ENCODE results near the gene CXCR2.
"Not testable (repeated sequence)": the region's sequence is repeated elsewhere in the genome, so short reads cannot be mapped to it uniquely, and the experiment has no call there.

Gene CXCR2

GRCh38 chr2:218125626-218126080, at the start of gene CXCR2:
Gene CXCR2, plus strand, starts transcription at chr2:218126028. Its CDS starts 8,774 bp downstream, at chr2:218134802.
- peak; percentile 1 for DNase-seq (ENCODE audit: low spot score)

GRCh38 chr2:218077464-218078216, 48.2 kb upstream of the CXCR2 start:
- DNase-seq (ENCODE audit: low spot score) = no peak

- no peak for DNase-seq (ENCODE audit: low spot score)
Observed at GRCh38 chr2:218079943-218080913, 45.6 kb upstream of the CXCR2 start.

GRCh38 chr2:218081063-218081462, 44.8 kb upstream of the CXCR2 start:
- no peak for DNase-seq (ENCODE audit: low spot score)

GRCh38 chr2:218081695-218082094, 44.1 kb upstream of the CXCR2 start:
- DNase-seq (ENCODE audit: low spot score) = no peak

GRCh38 chr2:218082586-218083351, 43.1 kb upstream of the CXCR2 start:
- no peak for DNase-seq (ENCODE audit: low spot score)

- no peak for DNase-seq (ENCODE audit: low spot score)
Observed at GRCh38 chr2:218083352-218083676, 42.5 kb upstream of the CXCR2 start.

DNA sequence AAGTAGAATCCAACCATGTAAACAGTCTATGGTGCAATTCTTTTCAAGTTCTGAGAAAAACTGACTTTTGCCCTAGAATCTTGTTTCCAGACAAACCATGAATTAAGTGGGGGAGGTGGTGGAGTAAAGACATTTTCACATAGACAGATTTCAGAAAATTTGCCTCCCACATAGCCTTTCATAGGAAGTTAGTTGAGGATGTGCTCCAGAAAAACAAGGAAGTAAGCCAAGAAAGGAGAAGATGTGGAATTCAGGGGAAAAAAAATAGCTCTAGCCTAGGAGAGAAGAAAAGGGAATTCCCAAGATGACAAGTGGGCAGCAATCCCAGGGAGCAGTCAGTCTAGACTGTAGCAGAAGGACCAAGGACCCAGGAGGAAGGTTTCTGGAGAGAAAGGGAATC, 39.4 kb upstream of the CXCR2 start:
- DNase-seq (ENCODE audit: low spot score) = no peak

GRCh38 chr2:218089259-218089658, 36.6 kb upstream of the CXCR2 start:
- no peak for DNase-seq (ENCODE audit: low spot score)

DNA sequence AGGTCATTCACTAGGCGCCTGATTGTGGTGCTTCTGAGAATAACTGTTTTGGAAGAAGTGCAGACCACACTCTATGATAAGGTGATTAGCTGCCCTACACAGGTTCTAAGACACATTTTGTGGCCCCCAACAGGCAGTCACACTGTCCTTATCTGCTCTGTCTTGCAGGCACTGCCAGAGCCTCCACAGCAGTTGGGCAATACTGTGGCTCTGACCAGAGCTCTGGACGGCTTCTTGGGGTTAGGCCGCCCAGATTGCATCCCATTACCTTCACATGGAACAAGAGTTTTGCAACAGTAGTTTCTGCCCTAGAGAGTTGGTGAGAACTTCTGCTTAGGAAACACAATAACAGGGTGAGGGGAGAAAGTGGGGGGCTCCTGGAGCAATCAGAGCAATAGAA, 34.1 kb upstream of the CXCR2 start:
- no peak for DNase-seq (ENCODE audit: low spot score)

DNA sequence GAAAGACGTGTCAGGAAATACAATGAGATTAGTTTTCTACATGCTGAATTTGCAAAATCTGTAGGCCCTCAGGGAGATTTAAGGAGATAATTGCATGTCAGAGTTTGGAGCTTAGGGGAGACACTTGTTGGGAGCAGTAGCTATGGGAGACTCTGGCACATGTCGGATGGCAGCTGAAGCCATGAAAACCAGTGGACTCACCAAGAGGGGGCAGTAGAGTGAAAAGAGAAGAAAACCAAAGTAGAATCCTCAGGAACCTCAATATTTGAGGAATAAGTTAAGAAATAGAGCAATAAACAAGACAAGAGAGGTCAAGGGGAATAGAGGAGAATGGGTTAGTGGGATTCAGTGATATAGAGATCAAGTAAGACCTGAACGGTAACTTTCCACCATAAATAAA, 31.9 kb upstream of the CXCR2 start:
- DNase-seq (ENCODE audit: low spot score) = no peak

- no peak for DNase-seq (ENCODE audit: low spot score)
Observed at GRCh38 chr2:218095853-218096252, 30.0 kb upstream of the CXCR2 start.

GRCh38 chr2:218097975-218098374, 27.9 kb upstream of the CXCR2 start:
- DNase-seq (ENCODE audit: low spot score) = no peak

DNA sequence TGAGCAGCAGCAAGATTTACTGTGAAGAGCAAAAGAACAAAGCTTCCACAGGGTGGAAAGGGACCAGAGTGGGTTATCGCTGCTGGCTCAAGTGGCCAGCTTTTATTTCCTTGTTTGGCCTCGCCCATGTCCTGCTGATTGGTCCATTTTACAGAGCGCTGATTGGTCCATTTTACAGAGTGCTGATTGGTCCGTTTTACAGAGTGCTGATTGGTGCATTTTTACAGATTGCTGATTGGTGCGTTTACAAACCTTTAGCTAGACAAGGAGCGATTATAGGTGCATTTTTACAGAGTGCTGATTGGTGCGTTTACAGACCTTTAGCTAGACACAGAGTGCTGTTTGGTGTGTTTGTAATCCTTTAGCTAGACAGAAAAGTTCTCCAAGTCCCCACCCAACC, 17.0 kb upstream of the CXCR2 start:
- DNase-seq (ENCODE audit: low spot score) = not testable (repeated sequence)

DNA sequence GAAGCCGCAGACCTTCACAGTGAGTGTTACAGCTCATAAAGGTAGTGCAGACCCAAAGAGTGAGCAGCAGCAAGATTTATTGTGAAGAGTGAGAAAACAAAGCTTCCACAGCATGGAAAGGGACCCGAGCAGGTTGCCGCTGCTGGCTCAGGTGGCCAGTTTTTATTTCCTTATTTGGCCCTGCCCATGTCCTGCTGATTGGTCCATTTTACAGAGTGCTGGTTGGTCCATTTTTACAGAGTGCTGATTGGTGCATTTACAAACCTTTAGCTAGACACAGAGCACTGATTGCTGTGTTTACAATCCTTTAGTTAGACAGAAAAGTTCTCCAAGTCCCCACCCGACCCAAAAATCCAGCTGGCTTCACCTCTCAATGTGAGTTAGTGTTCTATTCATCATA, 4.0 kb upstream of the CXCR2 start:
- not testable (repeated sequence) for DNase-seq (ENCODE audit: low spot score)

DNA sequence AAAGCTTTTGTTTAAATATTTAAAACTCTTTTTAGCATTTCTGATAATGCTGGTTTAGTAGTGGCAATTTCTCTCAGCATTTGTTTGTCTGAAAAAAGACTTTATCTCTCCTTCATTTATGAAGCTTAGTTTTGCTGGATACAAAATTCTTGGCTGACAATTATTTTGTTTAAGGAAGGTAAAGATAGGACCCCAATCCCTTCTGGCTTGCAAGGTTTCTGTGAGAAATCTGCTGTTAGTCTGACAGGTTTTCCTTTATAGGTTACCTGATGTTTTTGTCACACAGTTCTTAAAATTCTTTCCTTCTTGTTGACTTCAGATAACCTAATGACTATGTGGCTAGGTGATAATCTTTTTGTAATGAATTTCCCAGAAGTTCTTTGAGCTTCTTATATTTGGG, 3.5 kb upstream of the CXCR2 start:
- not testable (repeated sequence) for DNase-seq (ENCODE audit: low spot score)

DNA sequence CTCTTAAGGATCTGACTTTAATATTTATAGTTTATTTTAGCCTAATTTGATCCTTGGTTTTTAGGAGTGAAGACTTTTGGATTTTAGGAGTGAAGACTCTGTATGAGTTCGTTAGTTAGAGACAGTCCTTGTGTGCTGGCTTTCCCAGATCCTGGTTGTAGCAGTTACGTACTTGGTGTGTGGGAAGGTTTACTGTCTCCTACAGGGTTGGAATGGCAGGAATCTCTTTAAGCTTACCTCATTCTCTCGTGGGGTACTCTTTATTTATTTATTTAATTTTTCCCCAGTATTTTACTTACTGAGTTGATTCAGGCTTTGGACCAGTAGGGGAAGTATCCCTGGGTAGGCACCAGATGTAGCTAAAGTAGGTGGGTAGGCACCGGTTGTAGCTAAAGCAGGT, 1.8 kb upstream of the CXCR2 start:
- DNase-seq (ENCODE audit: low spot score) = no peak

- no peak for DNase-seq (ENCODE audit: low spot score)
Observed at GRCh38 chr2:218125095-218125494, 733 bp upstream of the CXCR2 start.

GRCh38 chr2:218127929-218128455, 2.2 kb downstream of the CXCR2 start:
- no peak for DNase-seq (ENCODE audit: low spot score)

DNA sequence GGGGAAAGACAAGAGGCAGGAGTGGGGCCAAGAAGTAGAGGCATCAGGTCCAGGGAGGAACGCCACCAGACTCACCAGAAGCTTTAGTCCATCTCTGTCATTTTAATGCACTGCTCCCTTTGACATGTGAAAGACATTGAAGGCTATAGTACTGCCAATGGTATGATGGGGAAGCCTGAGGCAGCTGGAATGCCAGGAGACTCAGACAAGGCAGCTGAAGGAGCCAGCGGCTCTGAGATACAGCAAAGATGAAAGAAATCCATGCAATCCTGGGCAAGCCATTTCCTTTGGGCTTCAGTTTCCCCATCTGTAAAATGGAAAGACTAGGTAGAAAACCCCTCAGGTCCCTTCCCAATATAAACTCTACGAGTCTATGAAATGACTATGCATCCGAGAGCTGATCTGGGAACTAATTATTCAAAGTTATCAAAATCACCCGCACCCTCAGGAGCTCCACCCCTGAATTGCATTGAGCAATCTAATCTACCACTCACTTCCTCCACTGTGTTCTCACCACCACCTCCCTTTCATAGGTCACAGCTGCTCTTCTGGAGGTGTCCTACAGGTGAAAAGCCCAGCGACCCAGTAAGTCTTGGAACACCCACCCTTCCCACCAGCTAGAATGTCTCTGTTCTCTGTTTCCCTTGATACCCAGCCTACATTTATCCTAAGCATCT, 3.1 kb downstream of the CXCR2 start:
- no peak for DNase-seq (ENCODE audit: low spot score)

DNA sequence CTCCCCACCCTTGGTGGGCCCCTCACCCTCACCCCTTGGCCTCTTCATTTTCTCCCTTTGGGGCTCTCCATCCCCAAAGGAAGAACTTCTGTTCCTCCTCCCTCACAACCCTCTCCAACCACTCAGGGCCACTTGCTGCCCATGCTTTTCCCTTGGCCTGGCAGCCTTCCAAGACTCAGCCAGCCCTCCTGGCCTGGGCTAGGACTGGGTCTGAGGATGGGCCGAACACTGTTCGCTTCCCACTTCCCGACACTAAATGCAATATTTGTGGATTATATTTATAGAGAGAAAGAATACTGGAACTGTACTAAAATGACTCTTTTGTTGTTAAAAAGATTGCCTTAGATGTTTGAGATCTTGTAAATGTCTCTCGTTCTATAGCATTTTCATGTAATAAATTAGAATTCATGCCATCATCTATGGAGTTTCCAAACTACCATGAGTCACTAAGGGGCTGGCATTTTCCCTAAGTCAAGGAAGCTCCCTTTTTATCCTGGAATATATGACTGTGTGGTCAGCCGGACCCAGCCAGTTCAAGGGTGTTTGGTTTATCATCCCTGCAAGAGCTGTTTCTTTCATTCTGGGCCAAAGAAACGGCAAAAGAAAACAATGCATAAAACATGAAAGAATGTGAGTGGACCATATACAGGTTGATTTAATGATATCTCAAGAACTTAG, 3.8 kb downstream of the CXCR2 start:
- DNase-seq (ENCODE audit: low spot score) = no peak

Measured in putamen (tissue), 1 donor.